ENCODE measurements around the gene SLC26A6. TPM values are rescaled to one million over a fixed set of nuclear protein-coding genes. Genes with fewer than 3 reads are reported as not detected.

SLC26A6 gene
- total RNA-seq, 1 experiment from 2014 or later: 55.1 TPM

- H3K79me2 ChIP-seq (ENCODE audit: insufficient read depth, low read length): no peaks in the 10 kb centered on the region
- H3K9me3 ChIP-seq (ENCODE audit: control insufficient read depth in 1 of 2, insufficient read depth in 1 of 2, low read depth in 1 of 2, low read length in 2 of 2): no peaks in the 10 kb centered on the region
- DNase-seq (ENCODE audit: low read depth, low spot score): no peak
- no peaks in the 10 kb centered on the region for H3K9me2 ChIP-seq (ENCODE audit: insufficient read depth)
- H3K4me3 ChIP-seq (replicated peaks in 1 of 2; ENCODE audit: low read depth in 1 of 2, low read length in 2 of 2): no peak overlapping the region
- no TSS peak for BruUV-seq (replicated peaks)
- H4K20me1 ChIP-seq (ENCODE audit: insufficient read depth): no peaks in the 10 kb centered on the region
- no peaks in the 10 kb centered on the region for H3K36me3 ChIP-seq (ENCODE audit: control insufficient read depth in 1 of 2, insufficient read depth in 2 of 2, low read length in 2 of 2)
- CTCF ChIA-PET: no interaction called here
- H3K27ac ChIP-seq (ENCODE audit: low read depth, low read length): no peak overlapping the region
- no peaks in the 10 kb centered on the region for H3K27me3 ChIP-seq (ENCODE audit: insufficient read depth, low read length)
- TF ChIP-seq CBX3 (IDR thresholded peaks at IDR 0.05; ENCODE audit: low read depth) (no peak), RAD21 (IDR thresholded peaks at IDR 0.05; ENCODE audit: low read depth) (no peak), YY1 (IDR thresholded peaks at IDR 0.05; ENCODE audit: extremely low read depth, insufficient replicate concordance, low read depth, low read length) (no peak), SRF (IDR thresholded peaks at IDR 0.05; ENCODE audit: low read depth) (no peak)
- no peak overlapping the region for H3K9ac ChIP-seq (ENCODE audit: low read length)
- RAD21 ChIA-PET (ENCODE audit: low non-redundant PET in 1 of 2, low total read pairs in 2 of 2, uncharacterized antibody in 2 of 2, unreplicated experiment in 2 of 2): no interaction called here
- POLR2A ChIA-PET: no interaction called here
- no peak for ATAC-seq
- no peak overlapping the region for H2AFZ ChIP-seq (ENCODE audit: low read depth, low read length, poor library complexity, severe bottlenecking)
- no peak overlapping the region for H3K4me2 ChIP-seq (ENCODE audit: low read length)
- intact Hi-C loops (cut with micrococcal nuclease): no loop called here
- peaks cover 11 to 18% of the 10 kb centered on the region in 2 experiments for H3K4me1 ChIP-seq (ENCODE audit: control insufficient read depth in 1 of 2, insufficient read depth in 2 of 2, low read length in 2 of 2)
These were observed 43.8 kb downstream of the SLC26A6 start for GRCh38 chr3:48591436-48591835.

DNA sequence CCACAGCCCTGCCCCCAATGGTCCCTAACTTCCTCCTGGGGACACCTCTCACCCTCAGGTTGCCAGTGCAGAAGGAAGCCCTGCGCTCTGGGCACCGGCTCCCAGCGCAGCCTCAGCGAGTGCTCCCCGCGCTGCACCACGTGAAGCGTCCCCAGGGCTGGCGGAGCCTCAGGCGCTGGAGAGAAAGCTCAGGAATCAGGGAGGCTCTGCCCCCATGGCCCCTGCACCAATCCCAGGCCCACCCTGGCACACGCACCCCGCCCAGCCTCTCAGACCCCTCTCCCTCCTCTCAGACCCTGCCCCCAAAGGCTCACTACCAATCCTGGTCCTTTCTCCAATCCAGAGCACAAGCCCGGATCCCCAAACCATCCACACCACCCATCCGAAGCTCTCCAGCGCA lies 47.0 kb downstream of the SLC26A6 start:
- DNase-seq (ENCODE audit: low read depth, low spot score): no peak
- Histone ChIP-seq H3K4me3 (replicated peaks in 1 of 2; ENCODE audit: low read depth in 1 of 2, low read length in 2 of 2) (no peak overlapping the region), H3K79me2 (ENCODE audit: insufficient read depth, low read length) (no peaks in the 10 kb centered on the region), H2AFZ (ENCODE audit: low read depth, low read length, poor library complexity, severe bottlenecking) (no peak overlapping the region), H3K9me2 (ENCODE audit: insufficient read depth) (no peaks in the 10 kb centered on the region), H3K4me1 (ENCODE audit: control insufficient read depth in 1 of 2, insufficient read depth in 2 of 2, low read length in 2 of 2) (no peaks in the 10 kb centered on the region), H3K36me3 (ENCODE audit: control insufficient read depth in 1 of 2, insufficient read depth in 2 of 2, low read length in 2 of 2) (no peaks in the 10 kb centered on the region; a peak in 1 of 4 replicates), H3K9ac (ENCODE audit: low read length) (no peak overlapping the region), H3K27ac (ENCODE audit: low read depth, low read length) (no peak overlapping the region), H3K27me3 (ENCODE audit: insufficient read depth, low read length) (no peaks in the 10 kb centered on the region), H3K9me3 (ENCODE audit: control insufficient read depth in 1 of 2, insufficient read depth in 1 of 2, low read depth in 1 of 2, low read length in 2 of 2) (no peaks in the 10 kb centered on the region), H3K4me2 (ENCODE audit: low read length) (no peak overlapping the region), H4K20me1 (ENCODE audit: insufficient read depth) (no peaks in the 10 kb centered on the region)
- ChIA-PET POLR2A (no interaction called here), RAD21 (ENCODE audit: low non-redundant PET in 1 of 2, low total read pairs in 2 of 2, uncharacterized antibody in 2 of 2, unreplicated experiment in 2 of 2) (no interaction called here), CTCF (no interaction called here)
- BruUV-seq (replicated peaks): no TSS peak
- no peak for ATAC-seq
- TF ChIP-seq ELF1 (IDR thresholded peaks at IDR 0.05; ENCODE audit: borderline replicate concordance, low read depth): no peak
- TF ChIP-seq, protein P1, sequence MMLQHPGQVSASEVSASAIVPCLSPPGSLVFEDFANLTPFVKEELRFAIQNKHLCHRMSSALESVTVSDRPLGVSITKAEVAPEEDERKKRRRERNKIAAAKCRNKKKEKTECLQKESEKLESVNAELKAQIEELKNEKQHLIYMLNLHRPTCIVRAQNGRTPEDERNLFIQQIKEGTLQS (IDR thresholded peaks at IDR 0.05): no peak
- no peak for TF ChIP-seq SRF (IDR thresholded peaks at IDR 0.05; ENCODE audit: low read depth)
- no peak for TF ChIP-seq CTCF (IDR thresholded peaks at IDR 0.05 in 2 of 3, conservative IDR thresholded peaks at IDR 0.05 in 1 of 3; ENCODE audit: borderline replicate concordance in 1 of 3, insufficient read depth in 1 of 3, low read depth in 2 of 3, low read length in 2 of 3)
- no peak for TF ChIP-seq CBX3 (IDR thresholded peaks at IDR 0.05; ENCODE audit: low read depth)
- intact Hi-C loops (cut with micrococcal nuclease): no loop called here
